ENCODE data around the gene TFIP11.

Gene TFIP11

GRCh38 chr22:26512149-26512793 lies at the start of gene TFIP11:
TFIP11 (minus strand) TSS chr22:26512473; CDS start chr22:26510272, 2,201 bp downstream.
- DNase-seq = peak; percentile 79

- DNase-seq = no peak
Measured at GRCh38 chr22:26561756-26562417, 49.6 kb upstream of the TFIP11 start.

GRCh38 chr22:26559961-26560575 lies 47.8 kb upstream of the TFIP11 start:
- no peak for DNase-seq

- DNase-seq = no peak
Measured at GRCh38 chr22:26558248-26558895, 46.1 kb upstream of the TFIP11 start.

GRCh38 chr22:26556904-26557303 lies 44.6 kb upstream of the TFIP11 start:
- no peak for DNase-seq

- DNase-seq = no peak
Measured at GRCh38 chr22:26555478-26555877, 43.2 kb upstream of the TFIP11 start.

- no peak for DNase-seq
Measured at GRCh38 chr22:26554956-26555355, 42.7 kb upstream of the TFIP11 start.

- DNase-seq = no peak
Measured at GRCh38 chr22:26553056-26553752, 40.9 kb upstream of the TFIP11 start.

GRCh38 chr22:26552466-26552865 lies 40.2 kb upstream of the TFIP11 start:
- no peak for DNase-seq

GRCh38 chr22:26551568-26551967 lies 39.3 kb upstream of the TFIP11 start:
- DNase-seq = no peak

GRCh38 chr22:26550498-26551033 lies 38.3 kb upstream of the TFIP11 start:
- DNase-seq = no peak

- no peak for DNase-seq
Measured at GRCh38 chr22:26549902-26550497, 37.7 kb upstream of the TFIP11 start.

- DNase-seq = no peak
Measured at GRCh38 chr22:26548984-26549383, 36.7 kb upstream of the TFIP11 start.

GRCh38 chr22:26548303-26548702 lies 36.0 kb upstream of the TFIP11 start:
- no peak for DNase-seq

GRCh38 chr22:26547837-26548236 lies 35.6 kb upstream of the TFIP11 start:
- no peak for DNase-seq

GRCh38 chr22:26547426-26547825 lies 35.2 kb upstream of the TFIP11 start:
- DNase-seq = peak; percentile 8

GRCh38 chr22:26546282-26546681 lies 34.0 kb upstream of the TFIP11 start:
- DNase-seq = no peak

GRCh38 chr22:26545827-26546226 lies 33.6 kb upstream of the TFIP11 start:
- no peak for DNase-seq

GRCh38 chr22:26545385-26545784 lies 33.1 kb upstream of the TFIP11 start:
- DNase-seq = no peak

GRCh38 chr22:26544489-26544888 lies 32.2 kb upstream of the TFIP11 start:
- DNase-seq = no peak

- DNase-seq = no peak
Measured at GRCh38 chr22:26542831-26543230, 30.6 kb upstream of the TFIP11 start.

GRCh38 chr22:26541167-26541819 lies 29.0 kb upstream of the TFIP11 start:
- DNase-seq = no peak

Data from NK-92 treated with Interleukin-12 subunit alpha and Interleukin-12 subunit beta, amount 100 ng/mL, for 24 hours (cell line).